Stomach (tissue), 9 donors: Measurements from ENCODE around the gene NIPAL3. TPM values are rescaled to one million over a fixed set of nuclear protein-coding genes. Genes with fewer than 3 reads are reported as not detected.

Source experiments
- DNase-seq, 2 donors: peaks; one replicate each; pipeline versions ENCODE4 v3.0.0 to v3.0.0-alpha.2; 2013 to 2019
- H3K27ac ChIP-seq, 5 donors: fragments of 200-600 bp in 4 of 5; sonication (generic) in 4 of 5; one replicate each; pipeline ENCODE4 v1.5.1; 2013 to 2019; ENCODE audit warnings: mild to moderate bottlenecking in 1 of 5, moderate library complexity in 1 of 5
- H3K27me3 ChIP-seq, 3 donors: fragments of 200-600 bp; sonication (generic); one replicate each; pipeline ENCODE4 v1.5.1; 2017 to 2019; ENCODE audit warnings: mixed run types in 1 of 3
- H3K36me3 ChIP-seq, 4 donors: fragments of 200-600 bp; sonication (generic); 1 replicate in 3 of 4; 2 replicates in 1 of 4; pipeline ENCODE4 v1.5.1; 2016 to 2019
- H3K4me1 ChIP-seq, 4 donors: fragments of 200-600 bp; sonication (generic); one replicate each; pipeline ENCODE4 v1.5.1; 2016 to 2019
- H3K4me3 ChIP-seq, 4 donors: fragments of 200-600 bp; sonication (generic) in 3 of 4; one replicate each; pipeline ENCODE4 v1.5.1; 2016 to 2019; ENCODE audit warnings: mild to moderate bottlenecking in 1 of 4
- H3K9me3 ChIP-seq, 4 donors: fragments of 200-600 bp; sonication (generic); one replicate each; pipeline ENCODE4 v1.5.1; 2016 to 2019
- CTCF ChIP-seq, 7 experiments: fragments of 450-650 bp in 4 of 7; fragments of 200-600 bp in 3 of 7; sonication (generic) in 3 of 7; IDR thresholded peaks; one replicate each; pipeline ENCODE4 v1.5.1; 2016 to 2019; ENCODE audit warnings: antibody characterized with exemption in 7 of 7, control low read depth in 2 of 7, mild to moderate bottlenecking in 1 of 7
- EP300 ChIP-seq: sonication (generic); formaldehyde crosslinking; IDR thresholded peaks from one replicate; pipeline ENCODE4 v1.6.1; 2017; ENCODE audit warnings: antibody characterized with exemption
- POLR2A ChIP-seq, 4 donors: fragments of 450-650 bp; IDR thresholded peaks; one replicate each; pipeline ENCODE4 v1.6.1; 2016; ENCODE audit warnings: antibody characterized with exemption in 4 of 4, control low read depth in 2 of 4, mild to moderate bottlenecking in 1 of 4, moderate library complexity in 1 of 4
- POLR2AphosphoS5 ChIP-seq, 3 donors: sonication (generic); formaldehyde crosslinking; IDR thresholded peaks; one replicate each; pipeline ENCODE4 v1.6.1; 2016; ENCODE audit warnings: antibody characterized with exemption in 3 of 3
- WGBS, 5 donors: extraction: QIAGEN DNeasy Blood & Tissue Kit in 3 of 5; methylation state at CpG; one replicate each; pipeline versions ENCODE4 v1.1.5 to v1.1.7; 2013 to 2018; 5-methylcytosine and 5-hydroxymethylcytosine counted together
- intact Hi-C: fragments of 100-400 bp; cut with DNase I; formaldehyde crosslinking; loops from one replicate; pipeline ENCODE4 v1.15.1; 2023; ENCODE audit warnings: low total_unique reads
- polyA plus RNA-seq, 3 donors: library from polyadenylated mRNA; stranded (reverse); fragments of 200-250 nt; gene quantifications; one replicate each; pipeline ENCODE4 v1.2.3, GENCODE V29; 2013
- total RNA-seq, 5 donors: library from RNA; depleted of rRNA; stranded (reverse); fragments of >200 nt; gene quantifications; one replicate each; pipeline versions ENCODE4 v1.1.0 to v1.2.3, GENCODE V29; 2014 to 2016
- donor health status: healthy with polysubstance abuse.
- donor health status: Bipolar disorder and iron deficiency.
- donor health status: healthy.

Gene NIPAL3
- total and polyA plus RNA-seq, 8 donors, result 3.2 to 122 (median 19.1) TPM

GRCh38 chr1:24421502-24421901 lies 5.9 kb downstream of the NIPAL3 start:
- H3K4me3 ChIP-seq, result no peak overlapping the region

GRCh38 chr1:24424207-24424606 lies 8.6 kb downstream of the NIPAL3 start:
- DNase-seq, result no peak
- Histone ChIP-seq H3K27ac (no peak overlapping the region), H3K36me3 (peaks cover 10 to 70% (median 50%) of the 10 kb centered on the region in 4 donors), H3K9me3 (no peaks in the 10 kb centered on the region), H3K4me3 (no peak overlapping the region), H3K27me3 (no peaks in the 10 kb centered on the region), H3K4me1 (peaks cover 4 to 28% (median 10%) of the 10 kb centered on the region in 4 donors)
- intact Hi-C loops, result no loop called here
- WGBS, 5 donors, result 74 to 86% (median 80%) methylated on average over 5 of the region's 5 CpGs
- no peak for TF ChIP-seq POLR2AphosphoS5 (IDR thresholded peaks at IDR 0.05)
- no peak for TF ChIP-seq CTCF (IDR thresholded peaks at IDR 0.05)
- TF ChIP-seq POLR2A (IDR thresholded peaks at IDR 0.05), result no peak
- TF ChIP-seq EP300, result no peak

More at GRCh38 chr1:24421502-24421901, 5.9 kb downstream of the NIPAL3 start:
- 88 to 95% (median 93%) methylated on average over 2 of the region's 2 CpGs for WGBS, 5 donors
- Histone ChIP-seq H3K4me1 (peaks cover 14 to 48% (median 36%) of the 10 kb centered on the region in 4 donors), H3K9me3 (no peaks in the 10 kb centered on the region), H3K27me3 (no peaks in the 10 kb centered on the region), H3K36me3 (peaks cover 10 to 64% (median 44%) of the 10 kb centered on the region in 4 donors), H3K27ac (no peak overlapping the region)
- DNase-seq, result no peak
- intact Hi-C loops, result no loop called here
- no peak for TF ChIP-seq POLR2AphosphoS5 (IDR thresholded peaks at IDR 0.05)

GRCh38 chr1:24424990-24425389 lies 9.4 kb downstream of the NIPAL3 start:
- H3K27ac ChIP-seq, result no peak overlapping the region
- no peak overlapping the region for H3K4me3 ChIP-seq
- H3K9me3 ChIP-seq, result no peaks in the 10 kb centered on the region
- no peak for DNase-seq
- peaks cover 0 to 25% (median 8%) of the 10 kb centered on the region in 4 donors for H3K4me1 ChIP-seq
- intact Hi-C loops, result no loop called here
- WGBS, 5 donors, result 83 to 91% (median 85%) methylated on average over 3 of the region's 3 CpGs
- peaks cover 6 to 62% (median 42%) of the 10 kb centered on the region in 4 donors for H3K36me3 ChIP-seq
- H3K27me3 ChIP-seq, result no peaks in the 10 kb centered on the region
- no peak for TF ChIP-seq EP300
- no peak for TF ChIP-seq CTCF (IDR thresholded peaks at IDR 0.05)
- TF ChIP-seq POLR2AphosphoS5 (IDR thresholded peaks at IDR 0.05), result no peak
- no peak for TF ChIP-seq POLR2A (IDR thresholded peaks at IDR 0.05)

GRCh38 chr1:24425441-24425840 lies 9.8 kb downstream of the NIPAL3 start:
- Histone ChIP-seq H3K4me1 (peaks cover 0 to 25% (median 8%) of the 10 kb centered on the region in 4 donors), H3K27ac (no peak overlapping the region), H3K9me3 (no peaks in the 10 kb centered on the region), H3K27me3 (no peaks in the 10 kb centered on the region), H3K36me3 (peaks cover 6 to 58% (median 37%) of the 10 kb centered on the region in 4 donors), H3K4me3 (no peak overlapping the region)
- intact Hi-C loops, result no loop called here
- TF ChIP-seq POLR2AphosphoS5 (IDR thresholded peaks at IDR 0.05), result no peak
- TF ChIP-seq CTCF (IDR thresholded peaks at IDR 0.05), result no peak
- no peak for TF ChIP-seq EP300
- no peak for TF ChIP-seq POLR2A (IDR thresholded peaks at IDR 0.05)
- DNase-seq, result no peak
- WGBS, 5 donors, result 36 to 55% (median 43%) methylated on average over 3 of the region's 3 CpGs

GRCh38 chr1:24425922-24426321 lies 10.3 kb downstream of the NIPAL3 start:
- intact Hi-C loops, result no loop called here
- H3K9me3 ChIP-seq, result no peaks in the 10 kb centered on the region
- no peak for DNase-seq
- peaks cover 0 to 25% (median 8%) of the 10 kb centered on the region in 4 donors for H3K4me1 ChIP-seq
- TF ChIP-seq POLR2AphosphoS5 (IDR thresholded peaks at IDR 0.05), result no peak
- TF ChIP-seq CTCF (IDR thresholded peaks at IDR 0.05), result no peak
- TF ChIP-seq POLR2A (IDR thresholded peaks at IDR 0.05), result no peak
- no peak for TF ChIP-seq EP300
- H3K4me3 ChIP-seq, result no peak overlapping the region
- WGBS, 5 donors, result 73 to 86% (median 80%) methylated on average over 7 of the region's 7 CpGs
- H3K27ac ChIP-seq, result no peak overlapping the region
- no peaks in the 10 kb centered on the region for H3K27me3 ChIP-seq
- H3K36me3 ChIP-seq, result peaks cover 6 to 53% (median 33%) of the 10 kb centered on the region in 4 donors
